ENCODE data around the gene HOXD4. TPM values are rescaled to one million over a fixed set of nuclear protein-coding genes. Genes with fewer than 3 reads are reported as not detected.

Gene HOXD4
- total and polyA plus RNA-seq, 4 donors, result 0.12 to 1.1 (median 0.48) TPM

DNA sequence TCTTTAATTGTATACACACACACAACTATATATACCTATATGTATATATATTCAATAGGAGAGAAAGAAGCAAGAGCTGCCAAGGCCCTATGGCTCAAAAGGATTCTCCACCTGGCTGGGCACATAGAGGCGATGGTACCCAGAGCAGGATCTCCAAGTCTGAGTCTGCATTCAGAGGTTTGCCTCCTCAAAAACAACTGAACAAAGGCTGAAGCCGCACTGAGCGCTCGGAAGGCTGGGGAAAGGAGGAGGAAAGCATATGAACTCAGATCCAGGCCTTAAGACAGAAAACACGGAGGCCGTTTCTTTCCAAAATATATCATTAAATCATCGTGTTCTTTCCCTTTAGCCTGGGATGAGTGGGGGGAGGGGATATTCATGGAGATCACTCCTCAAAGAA is 48.2 kb upstream of the HOXD4 start:
- no peak for TF ChIP-seq CTCF (IDR thresholded peaks at IDR 0.05; ENCODE audit: control extremely low read depth, extremely low read depth)
- ATAC-seq (ENCODE audit: insufficient read depth, low FRiP score), result no peak
- H3K4me3 ChIP-seq, result no peak overlapping the region
- 22 to 25% methylated on average over 7 of the region's 7 CpGs for WGBS, 2 donors
- H3K9me3 ChIP-seq (ENCODE audit: control insufficient read depth in 4 of 4, insufficient read depth in 3 of 4, low read length in 3 of 4), result peaks cover 0 to 12% (median 0%) of the 10 kb centered on the region in 4 donors
- no peak for DNase-seq
- no peak overlapping the region for H3K27ac ChIP-seq (ENCODE audit: low read depth in 1 of 2, low read length in 1 of 2)
- no peaks in the 10 kb centered on the region for H3K36me3 ChIP-seq (ENCODE audit: control insufficient read depth in 4 of 4, insufficient read depth in 4 of 4, low read length in 4 of 4)
- peaks cover 51 to 93% (median 85%) of the 10 kb centered on the region in 3 donors for H3K27me3 ChIP-seq (ENCODE audit: control insufficient read depth in 3 of 3, insufficient read depth in 3 of 3, low read length in 2 of 3)
- H3K9ac ChIP-seq (ENCODE audit: insufficient read depth in 1 of 2, low read length in 2 of 2), result no peak overlapping the region
- peaks cover 0 to 17% (median 4%) of the 10 kb centered on the region in 5 donors for H3K4me1 ChIP-seq (ENCODE audit: control insufficient read depth in 5 of 5, insufficient read depth in 5 of 5, low read length in 5 of 5)

- 5 to 7% methylated on average over 17 of the region's 17 CpGs for WGBS, 2 donors
- no peak overlapping the region for H3K4me3 ChIP-seq
Observed at GRCh38 chr2:176103742-176104315, 47.5 kb upstream of the HOXD4 start.

GRCh38 chr2:176104316-176105077 is 46.9 kb upstream of the HOXD4 start:
- Histone ChIP-seq H3K9me3 (ENCODE audit: control insufficient read depth in 4 of 4, insufficient read depth in 3 of 4, low read length in 3 of 4) (peaks cover 0 to 13% (median 0%) of the 10 kb centered on the region in 4 donors), H3K4me1 (ENCODE audit: control insufficient read depth in 5 of 5, insufficient read depth in 5 of 5, low read length in 5 of 5) (peaks cover 0 to 17% (median 4%) of the 10 kb centered on the region in 5 donors), H3K27ac (ENCODE audit: low read depth in 1 of 2, low read length in 1 of 2) (no peak overlapping the region), H3K4me3 (no peak overlapping the region), H3K36me3 (ENCODE audit: control insufficient read depth in 4 of 4, insufficient read depth in 4 of 4, low read length in 4 of 4) (no peaks in the 10 kb centered on the region), H3K27me3 (ENCODE audit: control insufficient read depth in 3 of 3, insufficient read depth in 3 of 3, low read length in 2 of 3) (peaks cover 46 to 93% (median 84%) of the 10 kb centered on the region in 3 donors), H3K9ac (ENCODE audit: insufficient read depth in 1 of 2, low read length in 2 of 2) (no peak overlapping the region)
- no peak for DNase-seq
- ATAC-seq (ENCODE audit: insufficient read depth, low FRiP score), result no peak
- 3 to 6% methylated on average over 53 to 56 of the region's 56 CpGs for WGBS, 2 donors
- TF ChIP-seq CTCF (IDR thresholded peaks at IDR 0.05; ENCODE audit: control extremely low read depth, extremely low read depth), result no peak

More at GRCh38 chr2:176103742-176104315, 47.5 kb upstream of the HOXD4 start:
- no peak overlapping the region for H3K27ac ChIP-seq (ENCODE audit: low read depth in 1 of 2, low read length in 1 of 2)
- no peaks in the 10 kb centered on the region for H3K36me3 ChIP-seq (ENCODE audit: control insufficient read depth in 4 of 4, insufficient read depth in 4 of 4, low read length in 4 of 4)
- ATAC-seq (ENCODE audit: insufficient read depth, low FRiP score), result no peak
- peaks cover 48 to 93% (median 84%) of the 10 kb centered on the region in 3 donors for H3K27me3 ChIP-seq (ENCODE audit: control insufficient read depth in 3 of 3, insufficient read depth in 3 of 3, low read length in 2 of 3)
- no peak for TF ChIP-seq CTCF (IDR thresholded peaks at IDR 0.05; ENCODE audit: control extremely low read depth, extremely low read depth)
- H3K9me3 ChIP-seq (ENCODE audit: control insufficient read depth in 4 of 4, insufficient read depth in 3 of 4, low read length in 3 of 4), result peaks cover 0 to 12% (median 0%) of the 10 kb centered on the region in 4 donors
- peaks cover 0 to 17% (median 4%) of the 10 kb centered on the region in 5 donors for H3K4me1 ChIP-seq (ENCODE audit: control insufficient read depth in 5 of 5, insufficient read depth in 5 of 5, low read length in 5 of 5)
- H3K9ac ChIP-seq (ENCODE audit: insufficient read depth in 1 of 2, low read length in 2 of 2), result no peak overlapping the region
- DNase-seq, result no peak
